Muscle of leg (tissue), 11 donors: Measurements from ENCODE around the gene SLC15A3. TPM values are rescaled to one million over a fixed set of nuclear protein-coding genes. Genes with fewer than 3 reads are reported as not detected.

Source experiments
- DNase-seq: peaks from one replicate; pipeline ENCODE4 v3.0.0; 2013
- H3K27ac ChIP-seq: one replicate; pipeline ENCODE4 v1.5.1; 2013; ENCODE audit warnings: mild to moderate bottlenecking, low read length, control low read depth
- H3K27me3 ChIP-seq: one replicate; pipeline ENCODE4 v1.6.1; 2013; ENCODE audit warnings: low read length; ENCODE audit not compliant: control insufficient read depth, insufficient read depth
- H3K36me3 ChIP-seq: one replicate; pipeline ENCODE4 v1.6.1; 2013; ENCODE audit warnings: low read length; ENCODE audit not compliant: control insufficient read depth, insufficient read depth
- H3K4me1 ChIP-seq: one replicate; pipeline ENCODE4 v1.6.1; 2013; ENCODE audit warnings: low read length; ENCODE audit not compliant: control insufficient read depth, insufficient read depth
- H3K4me3 ChIP-seq: one replicate; pipeline ENCODE4 v1.5.1; 2013; ENCODE audit warnings: low read length, control low read depth
- H3K9me3 ChIP-seq: replicated peaks from 2 replicates; pipeline ENCODE4 v1.6.1; 2013; ENCODE audit warnings: low read depth, low read length; ENCODE audit not compliant: control insufficient read depth
- WGBS: methylation state at CpG from one replicate; pipeline ENCODE4 v1.1.5; 2013; ENCODE audit warnings: missing lambda C conversion rate; ENCODE audit not compliant: insufficient coverage; 5-methylcytosine and 5-hydroxymethylcytosine counted together
- polyA plus RNA-seq, 8 donors: library from polyadenylated mRNA; unstranded; fragments of 120-200 nt; gene quantifications; one replicate each; pipeline versions ENCODE4 v1.2.1 to v1.2.3, GENCODE V29; 2013; ENCODE audit warnings: inconsistent platforms in 1 of 8, low replicate concordance in 1 of 8; ENCODE audit not compliant: insufficient read length in 8 of 8, insufficient read depth in 1 of 8
- total RNA-seq: library from RNA; stranded (reverse); fragments of 120-200 nt; gene quantifications from one replicate; pipeline ENCODE4 v1.2.4, GENCODE V29; 2013

SLC15A3 gene
- total and polyA plus RNA-seq, 9 donors = 12.3 to 26.9 (median 22.2) TPM

DNA sequence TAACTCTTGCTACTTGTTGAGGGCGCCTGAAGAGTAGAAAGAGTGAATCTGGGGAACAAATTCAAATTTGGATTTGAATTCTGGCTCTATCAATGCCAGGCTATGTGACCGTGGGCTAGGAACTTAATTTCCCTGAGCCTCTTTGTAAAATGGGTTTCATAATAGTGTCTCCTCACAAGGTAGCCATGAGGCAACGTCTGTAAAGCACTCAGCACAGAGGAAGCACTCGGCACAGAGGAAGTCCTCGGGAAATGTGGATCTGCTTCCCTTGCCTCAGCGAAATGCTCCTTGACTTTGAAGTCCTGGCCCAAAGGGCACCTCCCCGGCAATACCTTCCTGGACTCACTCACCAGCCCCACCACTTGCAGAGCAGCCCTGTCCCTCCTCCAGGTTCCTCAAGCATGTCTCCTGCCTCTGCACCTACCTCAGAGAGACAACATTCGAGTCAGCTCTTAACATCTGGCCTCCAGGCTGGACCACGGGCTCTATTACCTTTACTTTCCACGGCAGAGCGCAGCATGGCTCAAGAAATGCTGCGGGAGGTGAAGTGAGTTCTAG, 37.2 kb upstream of the SLC15A3 start:
- Histone ChIP-seq H3K27ac (no peak overlapping the region), H3K4me3 (no peak overlapping the region), H3K9me3 (no peaks in the 10 kb centered on the region), H3K27me3 (peaks cover 11% of the 10 kb centered on the region), H3K36me3 (no peaks in the 10 kb centered on the region), H3K4me1 (peaks cover 10% of the 10 kb centered on the region)
- WGBS = 51% methylated on average over 8 of the region's 12 CpGs
- DNase-seq = no peak

DNA sequence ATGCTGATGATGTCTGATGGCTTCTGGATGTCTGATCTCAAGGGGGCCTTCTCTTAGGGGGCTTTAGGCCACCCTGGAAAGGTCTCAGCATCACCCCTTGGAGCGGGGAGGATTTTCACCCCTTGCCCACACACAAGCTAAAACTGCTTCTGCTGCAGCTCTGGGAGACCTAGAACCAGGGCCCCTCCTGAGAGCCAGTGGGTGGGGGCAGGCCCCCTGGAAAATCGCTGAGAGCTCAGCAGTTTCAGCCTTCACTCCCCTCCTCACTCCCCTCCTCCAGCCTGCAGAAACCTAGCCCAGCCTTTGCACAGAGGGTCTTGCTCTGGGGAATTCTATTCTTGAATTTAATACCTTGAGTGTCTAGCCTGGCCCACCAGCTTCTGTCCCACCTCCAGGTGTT, 36.7 kb upstream of the SLC15A3 start:
- H3K4me3 ChIP-seq = no peak overlapping the region
- H3K4me1 ChIP-seq = peaks cover 10% of the 10 kb centered on the region
- no peaks in the 10 kb centered on the region for H3K9me3 ChIP-seq
- H3K36me3 ChIP-seq = no peaks in the 10 kb centered on the region
- 100% methylated on average over 1 of the region's 2 CpGs for WGBS
- peaks cover 11% of the 10 kb centered on the region for H3K27me3 ChIP-seq
- H3K27ac ChIP-seq = no peak overlapping the region
- DNase-seq = no peak

DNA sequence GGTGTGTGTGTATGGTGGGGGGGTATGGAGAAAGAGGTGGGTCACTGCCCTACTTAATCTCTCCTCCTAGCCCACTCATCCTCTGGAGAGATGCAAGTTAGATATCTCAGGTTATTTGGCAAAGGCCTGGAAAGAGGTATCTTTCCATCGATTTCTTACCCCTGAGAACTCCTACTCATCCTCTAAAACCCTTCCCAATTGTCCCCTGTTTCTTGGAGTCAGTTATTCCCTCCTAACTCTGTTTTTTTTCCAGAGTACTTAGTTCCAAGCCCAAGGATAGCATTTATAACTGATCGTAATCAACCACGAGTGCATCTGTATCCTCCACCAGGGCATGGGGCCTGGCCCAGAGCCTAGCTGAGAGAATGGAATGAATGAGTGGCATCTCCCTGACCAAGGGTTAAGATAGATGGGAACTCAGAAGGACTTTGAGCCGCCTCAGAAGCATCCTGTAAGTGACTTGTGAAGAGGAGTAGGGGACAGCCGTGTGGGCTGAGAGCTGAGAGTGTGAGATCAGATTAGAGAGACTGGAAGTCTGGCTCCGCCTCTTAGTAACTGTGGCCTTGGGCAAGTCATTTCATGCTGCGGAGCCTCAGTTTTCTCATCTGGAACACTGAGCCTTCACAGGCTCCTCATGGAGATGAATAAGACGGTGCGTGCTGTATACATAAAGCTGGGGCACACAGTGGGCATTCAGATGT, 35.8 kb upstream of the SLC15A3 start:
- no peaks in the 10 kb centered on the region for H3K36me3 ChIP-seq
- no peak for DNase-seq
- H3K9me3 ChIP-seq = no peaks in the 10 kb centered on the region
- no peak overlapping the region for H3K4me3 ChIP-seq
- peaks cover under 1% of the 10 kb centered on the region for H3K4me1 ChIP-seq
- no peak overlapping the region for H3K27ac ChIP-seq
- WGBS = 89% methylated on average over 6 of the region's 9 CpGs
- peaks cover 12% of the 10 kb centered on the region for H3K27me3 ChIP-seq

DNA sequence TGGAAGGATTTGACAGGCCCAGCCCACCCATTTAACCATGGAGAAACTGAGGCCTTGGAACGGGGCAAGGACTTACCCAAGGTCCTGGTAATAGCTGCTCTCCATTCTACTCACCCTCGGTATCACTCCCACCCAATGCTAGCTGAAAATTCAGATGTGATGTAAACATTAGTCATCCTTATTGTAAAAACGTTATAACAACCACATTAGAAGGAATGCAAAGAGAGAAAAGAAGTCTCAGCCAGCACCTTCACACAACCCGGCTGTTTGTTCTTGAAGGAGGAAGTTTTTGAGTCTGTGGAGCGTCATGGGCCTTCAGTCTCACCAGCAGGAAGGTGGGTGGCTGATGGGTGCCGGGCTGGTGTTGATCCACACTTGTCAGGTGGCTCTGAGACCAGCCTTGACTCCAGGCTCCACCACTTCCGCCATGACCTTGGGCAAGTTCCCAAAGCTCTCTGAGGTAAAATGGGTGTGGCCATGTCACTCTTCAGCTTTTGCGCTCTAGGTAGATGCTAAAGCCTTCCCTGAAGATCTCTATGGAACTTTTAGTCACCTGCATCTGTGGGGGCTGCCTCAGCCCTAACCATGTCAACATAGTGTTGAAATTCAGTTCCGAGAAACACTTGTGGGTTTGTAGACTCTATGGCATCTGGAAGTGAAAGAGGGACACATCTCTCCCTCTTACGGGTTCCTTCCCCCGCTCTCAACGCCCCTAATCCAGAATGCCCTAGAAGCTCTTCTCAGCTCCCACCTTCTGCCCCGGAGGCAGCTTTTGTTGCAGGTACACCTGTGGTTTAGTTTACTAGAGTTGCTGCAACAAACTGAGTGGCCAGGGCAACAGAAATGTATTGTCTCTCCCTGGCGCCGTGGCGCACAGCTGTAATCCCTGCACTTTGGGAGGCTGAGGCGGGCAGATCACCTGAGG, 34.3 kb upstream of the SLC15A3 start:
- 85% methylated on average over 7 of the region's 17 CpGs for WGBS
- no peak for DNase-seq
- Histone ChIP-seq H3K4me3 (no peak overlapping the region), H3K9me3 (no peaks in the 10 kb centered on the region), H3K27ac (no peak overlapping the region), H3K36me3 (no peaks in the 10 kb centered on the region), H3K4me1 (no peaks in the 10 kb centered on the region), H3K27me3 (peaks cover 10% of the 10 kb centered on the region)

DNA sequence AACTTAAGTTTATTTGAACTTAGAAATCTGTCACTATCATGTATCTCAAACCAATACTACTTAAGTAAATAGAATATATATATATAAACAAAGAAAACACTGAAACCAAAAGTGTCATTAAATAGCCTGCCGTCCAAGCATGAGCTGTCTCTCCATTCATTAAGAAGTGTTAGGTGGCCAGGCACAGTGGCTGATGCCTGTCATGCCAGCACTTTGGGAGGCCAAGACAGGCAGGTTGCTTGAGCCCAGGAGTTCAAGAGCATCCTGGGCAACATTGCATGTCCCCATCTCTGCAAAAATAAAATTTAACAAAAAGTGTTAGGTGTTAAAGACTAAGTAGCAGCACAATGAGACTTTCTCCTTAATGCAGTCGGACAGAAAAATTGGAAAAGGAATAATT, 33.5 kb upstream of the SLC15A3 start:
- H3K4me3 ChIP-seq = no peak overlapping the region
- no peak overlapping the region for H3K27ac ChIP-seq
- no peaks in the 10 kb centered on the region for H3K9me3 ChIP-seq
- DNase-seq = no peak
- no peaks in the 10 kb centered on the region for H3K4me1 ChIP-seq
- 100% methylated on average over 1 of the region's 2 CpGs for WGBS
- no peaks in the 10 kb centered on the region for H3K36me3 ChIP-seq
- peaks cover 10% of the 10 kb centered on the region for H3K27me3 ChIP-seq

DNA sequence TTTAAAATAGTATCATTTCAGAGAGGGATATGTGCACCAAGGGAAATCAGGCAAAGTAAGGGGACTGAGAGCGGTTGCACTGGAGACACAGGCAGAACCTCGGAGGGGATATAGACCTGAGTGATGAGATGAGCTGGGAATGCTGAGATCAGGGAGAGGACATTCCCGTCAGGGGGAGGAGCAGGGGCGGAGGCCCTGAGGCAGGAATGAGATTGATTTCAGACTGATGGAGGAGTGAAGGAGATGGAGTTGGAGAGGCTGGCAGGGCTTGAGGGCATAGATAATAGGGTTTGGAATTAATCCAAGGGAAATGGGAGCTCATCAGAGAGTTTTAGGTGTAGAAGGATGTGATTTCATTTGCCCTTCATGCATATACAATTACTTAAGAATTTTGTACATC, 32.7 kb upstream of the SLC15A3 start:
- no peak overlapping the region for H3K27ac ChIP-seq
- H3K36me3 ChIP-seq = no peaks in the 10 kb centered on the region
- H3K9me3 ChIP-seq = no peaks in the 10 kb centered on the region
- H3K27me3 ChIP-seq = peaks cover 10% of the 10 kb centered on the region
- H3K4me3 ChIP-seq = no peak overlapping the region
- peaks cover 2% of the 10 kb centered on the region for H3K4me1 ChIP-seq
- WGBS = 49% methylated on average over 4 of the region's 4 CpGs
- DNase-seq = no peak

DNA sequence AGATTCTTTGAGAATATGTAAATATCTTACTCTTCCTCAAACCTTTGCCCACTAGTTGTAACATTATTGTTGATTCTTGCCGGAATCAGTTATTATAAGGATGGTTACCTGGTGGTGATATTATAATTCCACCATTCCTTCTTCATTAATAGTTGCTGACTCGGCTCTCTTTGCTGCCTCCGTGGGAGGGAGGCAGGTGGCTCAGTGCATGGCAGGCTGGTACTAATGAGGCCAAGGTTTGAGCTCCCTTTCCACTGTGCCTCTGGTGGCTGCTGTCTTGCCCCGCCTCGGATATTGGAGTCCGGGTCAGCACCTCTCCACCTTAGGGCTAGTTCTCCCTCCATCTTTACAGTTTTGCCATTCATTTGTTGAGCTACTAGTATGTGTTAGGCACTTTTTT, 32.2 kb upstream of the SLC15A3 start:
- no CpG with 5 or more reads among the region's 6 CpGs for WGBS

DNA sequence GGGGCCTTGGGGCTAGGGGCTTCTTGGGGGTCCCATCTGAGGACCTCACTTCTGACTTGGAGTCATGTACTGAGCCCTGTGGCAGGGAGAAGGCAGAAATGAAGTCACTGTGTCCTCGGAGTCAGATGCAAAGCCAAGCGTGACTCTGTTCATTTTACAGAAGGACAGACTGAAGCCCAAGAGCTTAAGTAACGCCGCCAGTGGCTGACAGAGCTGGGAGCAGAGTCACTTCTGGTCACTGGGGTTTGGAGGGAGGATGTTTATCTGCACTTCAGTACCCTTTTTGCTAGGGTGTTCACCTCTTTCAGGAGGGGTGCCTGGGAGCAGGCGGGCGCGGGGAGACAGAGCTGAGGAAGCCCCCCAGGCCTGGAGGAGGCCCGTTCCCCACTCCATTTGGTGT, 30.2 kb upstream of the SLC15A3 start:
- H3K36me3 ChIP-seq = no peaks in the 10 kb centered on the region
- no peak overlapping the region for H3K27ac ChIP-seq

More for the DNA sequence above, 32.2 kb upstream of the SLC15A3 start:
- Histone ChIP-seq H3K4me1 (peaks cover 6% of the 10 kb centered on the region), H3K4me3 (no peak overlapping the region), H3K36me3 (no peaks in the 10 kb centered on the region), H3K27ac (no peak overlapping the region), H3K9me3 (no peaks in the 10 kb centered on the region), H3K27me3 (peaks cover 8% of the 10 kb centered on the region)
- no peak for DNase-seq

DNA sequence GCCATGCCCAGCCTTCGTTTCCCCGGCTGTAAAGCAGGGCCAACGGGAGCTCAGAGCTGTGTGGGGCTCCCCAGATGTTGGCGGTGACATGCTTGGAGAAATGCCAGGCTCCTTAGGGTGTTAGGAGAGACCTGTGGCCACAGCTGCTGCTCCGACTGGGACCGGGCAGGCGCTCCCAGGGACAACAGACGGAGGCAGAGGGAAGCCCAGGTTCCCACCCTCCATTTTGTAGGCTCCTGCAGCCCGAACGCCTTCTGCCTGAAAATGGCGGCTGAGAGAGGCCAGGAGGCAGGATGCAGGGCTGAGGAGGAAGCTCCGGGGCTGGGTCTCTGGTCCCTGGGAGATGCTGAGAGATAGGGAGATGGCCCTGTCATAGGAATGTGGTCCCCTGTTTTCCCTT, 29.5 kb upstream of the SLC15A3 start:
- 66% methylated on average over 9 of the region's 12 CpGs for WGBS
- no peak for DNase-seq
- Histone ChIP-seq H3K9me3 (no peaks in the 10 kb centered on the region), H3K27ac (no peak overlapping the region), H3K4me1 (peaks cover 26% of the 10 kb centered on the region), H3K27me3 (peaks cover 2% of the 10 kb centered on the region), H3K36me3 (no peaks in the 10 kb centered on the region), H3K4me3 (no peak overlapping the region)

More for the DNA sequence above, 30.2 kb upstream of the SLC15A3 start:
- WGBS = 79% methylated on average over 3 of the region's 8 CpGs
- DNase-seq = no peak
- Histone ChIP-seq H3K9me3 (no peaks in the 10 kb centered on the region), H3K4me1 (peaks cover 22% of the 10 kb centered on the region), H3K4me3 (no peak overlapping the region), H3K27me3 (peaks cover 2% of the 10 kb centered on the region)
